Body of pancreas (tissue), 4 donors: ENCODE results near the gene OR52E1. TPM values are rescaled to one million over a fixed set of nuclear protein-coding genes. Genes with fewer than 3 reads are reported as not detected.

Experiments used
- ATAC-seq: fragments of 150-250 bp; one replicate; pipeline ENCODE4 v1.9.1; 2016
- DNase-seq, 4 donors: peaks; one replicate each; pipeline ENCODE4 v3.0.0-alpha.2; 2019
- H3K27ac ChIP-seq, 4 donors: fragments of 200-600 bp; sonication (generic); 1 replicate in 3 of 4; 2 replicates in 1 of 4; pipeline versions ENCODE4 v1.5.1 to v1.6.1; 2016 to 2019; ENCODE audit warnings: mild to moderate bottlenecking in 1 of 4, mixed read lengths in 1 of 4, moderate library complexity in 1 of 4
- H3K27me3 ChIP-seq, 2 donors: fragments of 200-600 bp; sonication (generic); one replicate each; pipeline ENCODE4 v1.6.0; 2016; ENCODE audit warnings: mild to moderate bottlenecking in 1 of 2
- H3K36me3 ChIP-seq, 2 donors: fragments of 200-600 bp; sonication (generic); replicated peaks in 1 of 2; 2 replicates each; pipeline ENCODE4 v1.5.1; 2016; ENCODE audit warnings: low read depth in 2 of 2; ENCODE audit not compliant: insufficient read depth in 1 of 2
- H3K4me1 ChIP-seq: fragments of 200-600 bp; sonication (generic); one replicate; pipeline ENCODE4 v1.6.0; 2016
- H3K4me3 ChIP-seq, 2 donors: fragments of 200-600 bp; sonication (generic); 1 replicate in 1 of 2; 2 replicates in 1 of 2; pipeline ENCODE4 v1.5.1; 2016 to 2019
- H3K9me3 ChIP-seq, 3 donors: fragments of 200-600 bp; sonication (generic); 1 replicate in 2 of 3; 2 replicates in 1 of 3; pipeline ENCODE4 v1.5.1; 2016
- CTCF ChIP-seq, 7 experiments: fragments of 450-650 bp in 4 of 7; fragments of 200-600 bp in 3 of 7; sonication (generic) in 3 of 7; IDR thresholded peaks; one replicate each; pipeline ENCODE4 v1.5.1; 2016 to 2019; ENCODE audit warnings: antibody characterized with exemption in 7 of 7
- POLR2A ChIP-seq, 3 donors: fragments of 450-650 bp; IDR thresholded peaks; one replicate each; pipeline ENCODE4 v1.6.1; 2016; ENCODE audit warnings: antibody characterized with exemption in 3 of 3, mild to moderate bottlenecking in 2 of 3
- WGBS, 2 donors: methylation state at CpG; one replicate each; pipeline ENCODE4 v1.1.5; 2017; 5-methylcytosine and 5-hydroxymethylcytosine counted together
- intact Hi-C: fragments of 100-400 bp; cut with DNase I; formaldehyde crosslinking; loops from one replicate; pipeline ENCODE4 v1.15.1; 2023
- total RNA-seq, 2 donors: library from RNA; depleted of rRNA; stranded (reverse); fragments of >200 nt; gene quantifications; one replicate each; pipeline ENCODE4 v1.1.0, GENCODE V29; 2016

OR52E1 gene
- total RNA-seq, 2 donors from 2014 or later: not detected

- DNase-seq: no peak
- Histone ChIP-seq H3K27me3 (no peaks in the 10 kb centered on the region), H3K27ac (no peak overlapping the region), H3K9me3 (no peaks in the 10 kb centered on the region), H3K36me3 (no peaks in the 10 kb centered on the region), H3K4me1 (peaks cover 4% of the 10 kb centered on the region), H3K4me3 (no peak overlapping the region)
- intact Hi-C loops: no loop called here
- TF ChIP-seq POLR2A (IDR thresholded peaks at IDR 0.05) (no peak), CTCF (IDR thresholded peaks at IDR 0.05) (no peak)
- WGBS, 2 donors: 54 to 72% methylated on average over 2 of the region's 2 CpGs
- no peak for ATAC-seq
Measured at GRCh38 chr11:5081405-5081804, 12.0 kb downstream of the OR52E1 start.

- H3K27ac ChIP-seq: no peak overlapping the region
- DNase-seq (no peak), ATAC-seq (no peak)
- peaks cover 4% of the 10 kb centered on the region for H3K4me1 ChIP-seq
- no peak overlapping the region for H3K4me3 ChIP-seq
- no peaks in the 10 kb centered on the region for H3K36me3 ChIP-seq
- TF ChIP-seq POLR2A (IDR thresholded peaks at IDR 0.05): no peak
- TF ChIP-seq CTCF (IDR thresholded peaks at IDR 0.05): no peak
- H3K9me3 ChIP-seq: no peaks in the 10 kb centered on the region
- intact Hi-C loops: no loop called here
- H3K27me3 ChIP-seq: no peaks in the 10 kb centered on the region
Measured at GRCh38 chr11:5083602-5084001, 14.2 kb downstream of the OR52E1 start.

- Histone ChIP-seq H3K36me3 (no peaks in the 10 kb centered on the region), H3K9me3 (no peaks in the 10 kb centered on the region), H3K4me3 (no peak overlapping the region), H3K4me1 (no peaks in the 10 kb centered on the region), H3K27ac (no peak overlapping the region), H3K27me3 (no peaks in the 10 kb centered on the region)
- ATAC-seq (no peak), DNase-seq (no peak)
- intact Hi-C loops: no loop called here
- no peak for TF ChIP-seq POLR2A (IDR thresholded peaks at IDR 0.05)
- no peak for TF ChIP-seq CTCF (IDR thresholded peaks at IDR 0.05)
Measured at GRCh38 chr11:5088556-5088955, 19.2 kb downstream of the OR52E1 start.

DNA sequence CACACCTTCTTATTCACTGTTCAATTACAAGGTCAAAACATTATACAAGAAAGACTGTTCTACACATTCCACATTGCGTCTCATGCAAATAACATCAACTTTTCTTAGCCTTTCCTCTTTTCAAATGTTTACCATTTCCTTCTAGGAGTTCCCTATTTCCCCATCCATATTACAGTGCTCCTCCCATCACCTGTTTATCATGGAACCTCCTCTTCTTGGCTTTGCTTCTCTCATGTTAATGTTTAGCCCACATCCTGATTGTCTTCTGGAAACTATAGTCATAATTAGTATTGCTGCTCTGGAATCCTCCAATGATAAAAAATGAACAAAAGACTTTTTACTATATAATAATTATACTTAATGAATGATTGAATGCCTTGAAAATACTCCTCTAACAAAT lies 21.3 kb downstream of the OR52E1 start:
- intact Hi-C loops: no loop called here
- Histone ChIP-seq H3K4me1 (no peaks in the 10 kb centered on the region), H3K36me3 (no peaks in the 10 kb centered on the region), H3K4me3 (no peak overlapping the region), H3K27ac (no peak overlapping the region), H3K9me3 (no peaks in the 10 kb centered on the region), H3K27me3 (no peaks in the 10 kb centered on the region)
- TF ChIP-seq CTCF (IDR thresholded peaks at IDR 0.05) (no peak), POLR2A (IDR thresholded peaks at IDR 0.05) (no peak)
- no peak for ATAC-seq
- no peak for DNase-seq
- 72 to 85% methylated on average over 1 of the region's 1 CpG for WGBS, 2 donors

GRCh38 chr11:5092821-5093585 lies 23.6 kb downstream of the OR52E1 start:
- Histone ChIP-seq H3K4me3 (no peak overlapping the region), H3K27me3 (no peaks in the 10 kb centered on the region), H3K9me3 (no peaks in the 10 kb centered on the region), H3K27ac (no peak overlapping the region), H3K36me3 (no peaks in the 10 kb centered on the region), H3K4me1 (no peaks in the 10 kb centered on the region)
- intact Hi-C loops: no loop called here
- TF ChIP-seq CTCF (IDR thresholded peaks at IDR 0.05) (no peak), POLR2A (IDR thresholded peaks at IDR 0.05) (no peak)
- ATAC-seq: no peak
- 81 to 83% methylated on average over 8 of the region's 8 CpGs for WGBS, 2 donors
- DNase-seq: no peak
